GM12892 (cell line): ENCODE measurements around the gene RAB3A.

ENCODE experiments used
- POLR2A ChIP-seq: IDR thresholded peaks from 2 replicates; pipeline ENCODE4 v1.6.1; 2011; ENCODE audit warnings: low read depth, low read length, control low read depth
- POLR2AphosphoS5 ChIP-seq: IDR thresholded peaks from 2 replicates; pipeline ENCODE4 v1.6.1; 2011; ENCODE audit warnings: low read depth, low read length, control low read depth
- TAF1 ChIP-seq: IDR thresholded peaks from 2 replicates; pipeline ENCODE4 v1.6.1; 2011; ENCODE audit warnings: low read depth, mild to moderate bottlenecking, control low read depth, low read length, borderline replicate concordance

DNA sequence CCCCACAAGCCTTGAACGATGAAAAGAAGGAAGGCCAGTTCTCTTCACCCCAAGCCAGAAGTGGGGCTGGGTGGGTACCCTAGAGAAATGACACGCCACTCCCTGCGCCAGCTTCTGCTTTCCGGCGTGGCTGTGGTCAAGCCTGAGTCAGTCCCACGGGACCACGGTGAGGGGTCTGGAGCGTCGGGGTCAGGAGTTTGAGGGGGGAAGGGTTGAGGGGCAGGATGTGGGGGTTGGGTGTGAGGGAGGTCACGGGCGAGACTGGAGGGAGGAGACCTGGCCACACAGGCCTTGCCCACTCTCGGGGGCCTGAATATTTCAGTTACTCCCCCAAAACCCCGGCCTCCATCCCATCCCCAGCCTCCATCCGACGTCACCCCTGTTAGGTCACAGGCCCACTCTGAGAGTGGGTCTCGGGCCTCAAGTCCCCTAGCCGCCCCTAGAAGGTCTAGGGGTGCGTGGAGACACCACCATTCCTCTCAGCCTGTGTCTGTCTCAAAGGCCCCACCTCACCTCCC lies 30.7 kb downstream of the RAB3A start:
- no peak for TF ChIP-seq POLR2A
- TF ChIP-seq POLR2AphosphoS5: no peak
- TF ChIP-seq TAF1: no peak
